Measurements from ENCODE around the gene SLCO4C1.
A peak's percentile ranks its signal among the peaks of the same experiment; 100 is the strongest.

SLCO4C1 gene

GRCh38 chr5:102270036-102270435, 26.0 kb downstream of the SLCO4C1 start:
- DNase-seq, result no peak

- DNase-seq, result no peak
These were observed 33.4 kb downstream of the SLCO4C1 start for GRCh38 chr5:102262688-102263087.

- DNase-seq, result no peak
These were observed 46.7 kb downstream of the SLCO4C1 start for GRCh38 chr5:102249381-102249780.

GRCh38 chr5:102243213-102243612, 52.9 kb downstream of the SLCO4C1 start:
- DNase-seq, result no peak

GRCh38 chr5:102241809-102242421, 54.2 kb downstream of the SLCO4C1 start:
- no peak for DNase-seq

- no peak for DNase-seq
These were observed 64.1 kb downstream of the SLCO4C1 start for GRCh38 chr5:102231693-102232619.

- DNase-seq, result no peak
These were observed 66.4 kb downstream of the SLCO4C1 start for GRCh38 chr5:102229685-102230084.

- DNase-seq, result no peak
These were observed 69.8 kb downstream of the SLCO4C1 start for GRCh38 chr5:102226321-102226720.

- DNase-seq, result peak; percentile 39 to 67
These were observed 72.3 kb downstream of the SLCO4C1 start for GRCh38 chr5:102223542-102224477.

- DNase-seq, result no peak
These were observed 73.3 kb downstream of the SLCO4C1 start for GRCh38 chr5:102222772-102223171.

GRCh38 chr5:102221949-102222348, 74.1 kb downstream of the SLCO4C1 start:
- DNase-seq, result no peak

- no peak for DNase-seq
These were observed 77.9 kb downstream of the SLCO4C1 start for GRCh38 chr5:102218159-102218558.

GRCh38 chr5:102216678-102217077, 79.4 kb downstream of the SLCO4C1 start:
- no peak for DNase-seq

- no peak for DNase-seq
These were observed 84.9 kb downstream of the SLCO4C1 start for GRCh38 chr5:102211165-102211564.

- DNase-seq, result no peak
These were observed 95.2 kb downstream of the SLCO4C1 start for GRCh38 chr5:102200861-102201260.

GRCh38 chr5:102196481-102196880, 99.6 kb downstream of the SLCO4C1 start:
- DNase-seq, result no peak
